ENCODE measurements around the gene PHYHD1.
A peak's percentile ranks its signal among the peaks of the same experiment; 100 is the strongest.

- no peak for TF ChIP-seq PBX3 (CRISPR knock-in tag; IDR thresholded peaks at IDR 0.05; ENCODE audit: borderline replicate concordance)
- no peak for TF ChIP-seq PHB2 (IDR thresholded peaks at IDR 0.05; ENCODE audit: partially characterized antibody)
- TF ChIP-seq SIN3A (IDR thresholded peaks at IDR 0.05; ENCODE audit: borderline replicate concordance, low read depth, low read length): peak; percentile 90
- no peak for TF ChIP-seq IRF1 (CRISPR knock-in tag; IDR thresholded peaks at IDR 0.05; ENCODE audit: low read depth)
Observed at GRCh38 chr9:128947527-128948301, 26.9 kb downstream of the PHYHD1 start, which contains the start of the genes DOLK and NUP188.
